ENCODE measurements around the gene ABTB1. TPM values are rescaled to one million over a fixed set of nuclear protein-coding genes. Genes with fewer than 3 reads are reported as not detected.
A peak's percentile ranks its signal among the peaks of the same experiment; 100 is the strongest.

The ABTB1 gene
- total and polyA plus RNA-seq, 2 of the 13 experiments (the other 11 are each of a cell fraction or from before 2014, with no cell fraction given), result 0.42 to 14.5 TPM

GRCh38 chr3:127629467-127630403 lies 43.0 kb upstream of the ABTB1 start (continued):
- TF ChIP-seq ZFP36L2 (CRISPR knock-in tag; IDR thresholded peaks at IDR 0.05), result no peak
- TF ChIP-seq KDM2A (CRISPR knock-in tag; IDR thresholded peaks at IDR 0.05; ENCODE audit: borderline replicate concordance, low read depth), result 0 out of 2 replicates have a peak, but pooled peaks have one; percentile 30
- TF ChIP-seq TCF12 (IDR thresholded peaks at IDR 0.05), result no peak
- TF ChIP-seq TCF12 (CRISPR knock-in tag; IDR thresholded peaks at IDR 0.05), result no peak
- TF ChIP-seq ADNP (CRISPR knock-in tag; IDR thresholded peaks at IDR 0.05), result no peak
- TF ChIP-seq ZBTB49 (CRISPR knock-in tag; IDR thresholded peaks at IDR 0.05; ENCODE audit: borderline replicate concordance), result no peak
- no peak for TF ChIP-seq HIC2 (CRISPR knock-in tag; IDR thresholded peaks at IDR 0.05; ENCODE audit: low read depth)
- TF ChIP-seq MAZ (IDR thresholded peaks at IDR 0.05; ENCODE audit: borderline replicate concordance, low read depth, low read length), result no peak
- 0 out of 2 replicates have a peak, but pooled peaks have one; percentile 18 for TF ChIP-seq MAZ (CRISPR knock-in tag; IDR thresholded peaks at IDR 0.05; ENCODE audit: low read depth)
- TF ChIP-seq CAMTA2 (CRISPR knock-in tag; IDR thresholded peaks at IDR 0.05; ENCODE audit: borderline replicate concordance), result no peak
- 0 out of 2 replicates have a peak, but pooled peaks have one; percentile 20 for TF ChIP-seq ZFY (CRISPR knock-in tag; IDR thresholded peaks at IDR 0.05)
- peak; percentile 89 for TF ChIP-seq ZBTB33 (CRISPR knock-in tag; IDR thresholded peaks at IDR 0.05)

Measured in HepG2 (cell line).